Hematopoietic multipotent progenitor cell treated with erythropoietin and hydrocortisone succinate and interleukin-3 and kit ligand, for 15 days (in vitro differentiated cells): Measurements from ENCODE around the gene SPPL3.
"Not testable (repeated sequence)": the region's sequence is repeated elsewhere in the genome, so short reads cannot be mapped to it uniquely, and the experiment has no call there.

ENCODE experiments used
- DNase-seq: peaks from one replicate; pipeline ENCODE4 v3.0.0-alpha.2; 2015; ENCODE audit warnings: low spot score

The SPPL3 gene

GRCh38 chr12:120820884-120821510 lies 83.2 kb downstream of the SPPL3 start:
- DNase-seq: no peak

- DNase-seq: no peak
These were observed 85.7 kb downstream of the SPPL3 start for GRCh38 chr12:120818416-120818815.

- DNase-seq: no peak
These were observed 86.4 kb downstream of the SPPL3 start for GRCh38 chr12:120817559-120818330.

GRCh38 chr12:120816363-120816762 lies 87.8 kb downstream of the SPPL3 start:
- no peak for DNase-seq

GRCh38 chr12:120814903-120815429 lies 89.2 kb downstream of the SPPL3 start:
- DNase-seq: no peak

- DNase-seq: no peak
These were observed 89.8 kb downstream of the SPPL3 start for GRCh38 chr12:120814203-120814902.

- no peak for DNase-seq
These were observed 90.5 kb downstream of the SPPL3 start for GRCh38 chr12:120813588-120814153.

GRCh38 chr12:120810021-120810420 lies 94.1 kb downstream of the SPPL3 start:
- no peak for DNase-seq

GRCh38 chr12:120804428-120804827 lies 99.7 kb downstream of the SPPL3 start:
- no peak for DNase-seq

GRCh38 chr12:120801146-120801545 lies 103.0 kb downstream of the SPPL3 start:
- DNase-seq: no peak

- DNase-seq: no peak
These were observed 103.5 kb downstream of the SPPL3 start for GRCh38 chr12:120800665-120801064.

- no peak for DNase-seq
These were observed 104.7 kb downstream of the SPPL3 start for GRCh38 chr12:120799243-120800045.

- no peak for DNase-seq
These were observed 105.5 kb downstream of the SPPL3 start for GRCh38 chr12:120798696-120799095.

GRCh38 chr12:120797677-120798642 lies 106.2 kb downstream of the SPPL3 start:
- DNase-seq: no peak

GRCh38 chr12:120795441-120796178 lies 108.5 kb downstream of the SPPL3 start:
- no peak for DNase-seq

GRCh38 chr12:120793357-120793756 lies 110.8 kb downstream of the SPPL3 start:
- no peak for DNase-seq

GRCh38 chr12:120792456-120792855 lies 111.7 kb downstream of the SPPL3 start:
- not testable (repeated sequence) for DNase-seq

- DNase-seq: no peak
These were observed 112.4 kb downstream of the SPPL3 start for GRCh38 chr12:120791669-120792176.

GRCh38 chr12:120790114-120790513 lies 114.0 kb downstream of the SPPL3 start:
- DNase-seq: no peak
